NCI-H1417 (cell line): ENCODE measurements around the gene FLYWCH2.
A peak's percentile ranks its signal among the peaks of the same experiment; 100 is the strongest.

Source experiments
- DNase-seq, 3 experiments: peaks; one replicate each; lab custom pipeline; 2025; lab: John Stamatoyannopoulos, UW

The FLYWCH2 gene

DNA sequence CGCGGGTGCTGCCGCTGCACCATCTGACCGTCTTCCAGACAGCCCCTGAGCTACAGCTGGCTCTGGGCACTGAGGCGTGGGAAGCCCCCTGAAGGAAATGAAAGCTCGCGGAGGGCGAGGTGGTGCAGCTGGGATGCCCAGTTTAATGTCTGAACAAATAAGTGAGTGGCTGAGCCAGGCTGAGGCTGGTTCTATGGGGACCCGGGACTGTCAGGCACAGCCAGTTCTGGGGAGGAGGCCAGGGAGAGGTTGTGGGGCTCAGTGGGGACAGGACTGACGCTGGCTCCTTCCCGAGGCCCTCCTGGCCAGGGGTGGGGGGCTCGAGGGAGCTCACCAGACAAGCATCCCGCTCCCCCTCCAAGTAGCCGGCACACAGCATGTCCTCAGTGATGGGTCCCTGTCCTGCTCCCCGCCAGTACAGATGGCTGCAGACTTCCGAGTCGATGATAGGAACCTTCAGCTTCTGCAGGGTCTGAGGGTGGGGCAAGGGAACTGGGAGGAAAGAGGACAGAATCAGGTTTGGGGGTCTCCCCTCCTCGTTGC lies 29.4 kb upstream of the FLYWCH2 start:
- no peak for DNase-seq

DNA sequence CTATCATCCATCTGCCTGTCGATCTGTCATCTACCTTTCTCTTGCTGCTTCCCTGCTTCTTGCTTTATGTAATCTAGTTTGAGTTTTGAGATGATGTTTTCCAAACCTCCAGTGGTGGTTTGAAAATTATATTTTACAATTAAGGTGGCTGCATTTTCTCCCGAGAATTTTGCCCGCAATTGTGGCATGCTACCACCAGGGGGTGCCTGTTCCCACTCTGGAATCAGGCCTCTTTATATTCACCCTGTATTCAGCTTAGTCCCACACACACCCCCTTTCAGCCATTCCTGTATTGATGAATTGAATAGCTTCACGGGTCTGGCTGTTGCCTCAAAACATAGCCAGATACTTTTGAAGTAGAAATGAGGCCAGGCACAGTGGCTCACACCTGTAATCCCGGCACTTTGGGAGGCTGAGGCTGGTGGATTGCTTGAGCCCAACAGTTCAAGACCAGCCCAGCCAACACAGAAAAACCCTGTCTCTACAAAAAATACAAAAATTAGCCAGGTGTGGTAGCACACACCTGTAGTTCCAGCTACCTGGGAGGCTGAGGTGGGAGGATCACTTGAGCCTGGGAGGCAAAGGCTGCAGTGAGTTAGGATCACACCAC lies 28.2 kb upstream of the FLYWCH2 start:
- peak in 1 of 3 experiments; percentile 32 for DNase-seq

DNA sequence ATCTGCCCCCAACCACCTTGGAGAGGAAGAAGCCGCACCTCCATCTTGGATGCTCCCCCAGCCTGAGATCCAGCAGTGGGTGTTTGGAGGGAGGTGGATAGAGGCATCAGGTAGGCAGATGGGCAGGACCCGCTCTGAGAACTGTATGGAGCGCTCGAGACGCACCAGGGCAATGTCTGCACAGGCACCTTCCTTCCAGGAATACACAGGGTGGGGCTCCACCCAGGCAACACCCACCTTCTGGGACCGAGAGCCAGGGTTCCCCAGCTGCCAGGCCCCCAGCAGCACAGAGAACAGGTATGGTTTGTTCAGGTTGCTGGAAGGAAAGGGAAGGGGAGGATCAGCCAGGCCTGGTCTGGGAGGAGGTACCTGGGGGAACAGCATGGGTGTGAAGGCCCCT lies 27.5 kb upstream of the FLYWCH2 start:
- no peak for DNase-seq

DNA sequence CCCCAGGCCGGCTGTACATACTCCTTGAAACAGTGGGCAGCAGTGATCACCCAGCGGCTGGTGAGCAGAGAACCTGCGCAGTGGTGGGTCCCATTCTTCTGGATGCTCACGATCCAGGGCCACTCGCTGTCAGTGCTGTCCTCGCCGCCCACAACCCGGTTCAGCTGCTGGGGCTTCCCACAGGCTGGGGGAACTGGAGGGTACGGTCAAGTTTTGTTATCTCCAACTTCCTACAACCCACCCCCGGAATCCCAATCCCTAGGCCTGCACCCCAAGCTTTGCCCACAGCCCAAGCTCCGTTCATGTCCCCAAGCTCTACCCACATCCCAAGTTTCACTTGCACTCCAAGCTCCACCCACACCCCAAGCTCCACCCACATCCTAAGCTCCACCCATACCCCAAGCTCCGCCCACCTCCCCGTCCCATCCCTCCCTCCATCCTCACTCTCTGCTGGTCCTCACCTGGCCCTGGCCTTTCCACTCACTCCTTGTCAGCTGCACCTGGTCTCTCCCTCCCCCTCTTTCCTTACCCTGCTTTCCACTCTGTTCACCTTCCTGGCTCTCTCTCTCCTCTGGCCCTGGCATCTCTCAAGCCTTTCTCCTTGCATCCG lies 26.8 kb upstream of the FLYWCH2 start:
- peak in 2 of 3 experiments; percentile 28 to 45 for DNase-seq

DNA sequence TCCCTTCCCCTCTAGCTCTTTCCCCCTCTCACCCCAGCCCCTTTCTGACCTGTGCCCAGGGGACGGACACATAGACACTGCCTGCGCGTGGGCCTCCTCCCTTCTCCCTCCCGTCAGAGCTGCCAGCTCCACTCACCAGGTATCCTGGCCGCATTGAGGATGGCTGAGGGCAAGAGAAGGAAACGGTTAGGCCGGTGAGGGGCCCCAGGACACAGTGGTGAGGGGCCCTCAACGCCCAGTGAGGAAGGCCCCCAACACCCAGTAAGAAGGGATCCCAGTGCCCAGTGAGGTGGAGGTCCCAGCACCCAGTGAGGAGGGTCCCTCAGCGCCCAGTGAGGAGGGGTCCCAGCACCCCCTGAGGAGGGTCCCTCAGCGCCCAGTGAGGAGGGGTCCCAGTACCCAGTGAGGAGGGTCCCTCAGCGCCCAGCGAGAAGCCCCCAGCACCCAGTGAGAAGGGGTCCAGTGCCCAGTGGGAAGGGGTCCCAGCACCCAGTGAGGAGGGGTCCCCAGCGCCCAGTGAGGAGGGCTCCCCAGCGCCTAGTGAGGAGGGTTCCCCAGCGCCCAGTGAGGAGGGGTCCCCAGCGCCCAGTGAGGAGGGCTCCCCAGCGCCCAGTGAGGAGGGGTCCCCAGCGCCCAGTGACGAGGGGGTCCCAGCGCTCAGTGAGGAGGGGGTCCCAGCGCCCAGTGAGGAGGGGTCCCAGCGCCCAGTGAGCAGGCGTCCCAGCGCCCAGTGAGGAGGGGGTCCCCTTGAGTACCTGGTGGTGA lies 26.1 kb upstream of the FLYWCH2 start:
- no peak for DNase-seq

DNA sequence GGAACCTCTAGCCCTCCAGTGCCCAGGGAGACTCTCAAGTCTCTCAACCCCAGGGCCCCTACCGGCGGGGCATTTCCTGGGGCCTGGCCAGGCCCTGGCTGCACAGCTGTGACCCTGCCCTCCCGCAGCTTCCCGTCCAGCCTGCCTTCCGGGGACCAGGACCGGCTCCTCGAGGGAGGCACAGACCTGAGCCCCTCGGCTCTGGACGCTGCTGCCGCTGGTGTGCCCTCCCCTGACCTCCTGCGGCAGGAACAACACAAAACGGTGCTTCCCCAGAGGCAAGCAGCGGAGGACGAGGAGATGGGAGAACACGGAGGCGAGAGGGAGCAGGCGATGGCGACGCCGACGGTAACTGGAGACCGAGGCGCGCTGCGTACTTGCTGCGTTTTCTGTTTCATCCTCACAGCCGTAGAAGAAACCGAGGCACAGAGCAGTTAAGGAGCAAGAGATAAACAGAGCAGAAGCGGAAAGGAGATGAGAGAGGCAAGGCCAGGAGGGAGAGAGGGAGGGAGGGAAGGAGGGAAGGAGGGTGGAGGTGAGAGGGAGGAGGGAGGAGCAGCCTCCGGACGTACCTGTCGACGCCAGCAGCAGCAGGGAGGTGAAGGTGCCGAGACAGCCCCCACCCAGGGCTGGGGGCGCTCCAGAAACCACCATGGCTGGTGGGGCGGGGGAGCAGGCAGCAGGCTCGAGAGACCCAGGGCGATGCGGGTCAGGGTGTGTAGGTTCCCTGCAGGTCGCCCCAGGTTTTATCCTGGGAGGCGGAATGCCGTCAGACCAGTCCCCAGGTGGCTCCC lies 25.4 kb upstream of the FLYWCH2 start, which contains the start of gene PRSS22:
PRSS22 (minus strand) TSS at position 720 of the 794 bp plus-strand sequence; CDS start at position 654, 66 bp downstream.
- peak in 1 of 3 experiments; percentile 30 for DNase-seq

DNA sequence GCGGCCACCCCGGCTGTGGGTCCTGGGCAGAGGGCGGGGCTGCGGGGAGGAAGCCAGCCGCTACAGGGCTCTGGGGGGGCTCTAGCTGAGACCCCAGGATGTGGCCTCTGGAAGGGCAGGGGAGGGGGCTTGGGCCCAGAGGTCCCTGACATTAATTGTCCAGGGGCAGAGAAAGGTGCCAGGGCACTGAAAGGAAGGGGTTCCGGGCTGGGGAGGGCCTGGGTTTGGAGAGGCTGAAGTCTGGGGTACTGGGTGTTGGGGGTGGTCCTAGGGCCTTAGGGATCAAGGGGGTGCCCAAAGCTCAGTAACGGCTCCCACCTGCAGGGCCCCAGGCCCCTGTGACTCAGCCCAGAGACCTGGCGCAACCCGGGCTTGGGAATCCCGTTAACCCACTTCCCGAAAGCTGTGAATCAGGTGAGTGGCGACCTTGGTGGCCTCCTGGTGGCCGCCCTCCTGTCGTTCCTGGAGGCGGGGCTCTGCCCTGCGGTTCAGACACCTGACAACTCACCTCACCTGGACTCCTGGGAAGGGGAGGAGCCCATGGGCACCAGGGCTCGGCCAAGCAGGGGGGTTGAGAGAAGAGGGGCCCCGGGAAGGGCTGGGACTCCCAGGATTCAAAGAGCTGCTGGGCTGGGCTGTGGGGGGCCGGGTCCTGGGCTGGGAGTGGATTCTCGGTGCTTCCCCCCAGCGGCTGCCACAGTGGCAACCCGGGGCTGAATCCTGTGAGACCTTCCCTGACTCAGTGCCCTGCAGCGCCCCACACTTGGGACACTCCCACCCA lies 24.6 kb upstream of the FLYWCH2 start:
- DNase-seq, result peak; percentile 22 to 69 (median 56)

DNA sequence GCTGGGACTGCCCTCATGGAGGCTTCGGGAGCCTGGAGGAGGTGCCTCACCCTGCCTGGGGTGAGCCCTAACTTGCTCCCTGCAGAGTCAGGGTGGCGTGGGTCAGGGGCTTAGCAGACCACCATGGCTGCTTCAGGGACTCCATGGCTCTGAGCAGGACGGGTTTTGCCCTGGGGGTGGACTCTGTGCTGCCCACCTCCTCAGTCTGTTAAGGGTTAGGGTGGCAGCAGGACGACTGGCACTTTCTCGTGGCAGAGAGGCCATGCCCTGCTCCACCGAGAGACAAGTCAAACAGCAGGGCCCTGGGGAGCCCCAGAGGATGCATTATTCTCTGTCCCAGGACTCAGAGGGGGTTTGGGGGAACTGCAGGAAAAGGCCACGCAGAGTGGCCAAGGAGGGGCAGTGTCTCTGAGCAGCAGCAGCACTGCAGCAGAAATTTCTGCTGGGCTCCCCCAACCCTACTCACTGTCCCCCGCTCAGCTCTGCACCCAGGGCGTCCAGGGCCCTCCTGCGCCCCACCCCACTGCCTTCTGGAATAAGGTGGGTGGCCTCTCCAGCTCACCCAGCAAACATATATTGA lies 23.2 kb upstream of the FLYWCH2 start:
- no peak for DNase-seq

DNA sequence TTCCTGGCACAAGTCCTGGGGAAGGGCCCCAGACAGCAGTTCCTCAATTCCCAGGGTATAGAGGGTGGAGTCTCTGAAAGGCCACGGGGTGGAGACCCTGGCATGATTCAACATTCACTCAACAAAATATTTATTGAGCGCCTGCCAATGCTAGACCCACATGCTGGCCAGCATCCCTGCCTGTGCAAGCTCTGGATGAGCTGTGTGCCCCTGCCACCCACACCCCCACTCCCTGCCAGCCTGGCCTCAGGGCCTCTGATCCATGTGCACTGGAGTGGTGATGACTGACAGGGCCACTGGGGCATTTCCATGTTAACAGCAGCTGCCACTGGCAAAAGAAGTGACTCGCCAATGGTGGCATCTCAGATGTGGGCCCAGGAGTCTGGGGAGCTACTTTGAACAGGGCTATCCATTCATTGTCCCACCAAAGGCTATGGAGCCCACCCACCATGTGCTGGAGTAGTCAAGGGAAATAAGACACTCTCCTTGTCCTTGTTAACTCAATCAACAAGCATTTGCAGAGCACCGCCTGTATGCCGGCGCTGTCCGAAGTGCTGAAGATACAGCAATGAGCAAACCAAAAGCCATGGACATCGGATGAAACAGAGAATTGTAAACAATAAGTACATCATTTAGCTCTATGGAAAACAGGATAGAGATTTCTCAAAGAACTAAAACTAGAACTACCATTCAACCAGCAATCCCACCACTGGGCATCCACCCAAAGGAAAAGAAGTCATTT lies 22.0 kb upstream of the FLYWCH2 start:
- DNase-seq, result no peak

DNA sequence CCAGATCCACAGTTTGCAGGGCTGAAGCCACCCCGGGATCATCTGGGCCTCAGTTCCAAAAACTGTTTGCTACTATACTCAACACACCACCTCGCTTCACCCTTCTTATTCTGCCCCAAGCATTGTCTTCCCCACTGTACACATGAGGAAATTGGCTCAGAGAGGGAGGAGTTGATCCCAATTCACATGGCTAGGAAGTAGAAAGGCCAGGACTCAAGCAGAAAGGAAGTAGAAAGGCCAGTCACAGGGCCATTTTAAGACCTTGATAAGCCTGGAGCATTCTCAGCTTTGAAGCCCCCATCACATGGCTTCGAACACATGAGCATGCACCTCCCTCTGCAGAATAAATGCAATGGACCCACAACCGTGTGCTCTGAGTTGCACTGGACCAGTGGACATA lies 17.4 kb upstream of the FLYWCH2 start:
- no peak for DNase-seq

DNA sequence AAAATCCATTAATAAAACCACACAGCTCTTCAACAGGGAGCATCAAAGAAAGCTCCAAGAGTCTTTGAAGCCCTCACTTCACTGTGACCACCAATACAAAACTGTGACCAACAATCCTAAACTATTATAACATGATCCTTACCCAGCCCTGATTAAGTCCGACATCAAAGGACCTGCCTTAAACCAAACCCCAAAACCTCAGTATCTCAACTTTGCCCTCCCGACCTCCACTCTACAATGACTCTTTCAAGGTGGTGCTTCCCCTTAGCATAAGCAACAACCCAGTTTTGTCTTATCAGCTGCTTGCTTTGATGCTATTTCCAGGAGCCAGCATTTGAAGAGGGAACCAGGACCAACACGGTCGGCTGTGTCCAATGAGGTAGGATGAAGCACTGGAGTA lies 16.6 kb upstream of the FLYWCH2 start:
- DNase-seq, result no peak

DNA sequence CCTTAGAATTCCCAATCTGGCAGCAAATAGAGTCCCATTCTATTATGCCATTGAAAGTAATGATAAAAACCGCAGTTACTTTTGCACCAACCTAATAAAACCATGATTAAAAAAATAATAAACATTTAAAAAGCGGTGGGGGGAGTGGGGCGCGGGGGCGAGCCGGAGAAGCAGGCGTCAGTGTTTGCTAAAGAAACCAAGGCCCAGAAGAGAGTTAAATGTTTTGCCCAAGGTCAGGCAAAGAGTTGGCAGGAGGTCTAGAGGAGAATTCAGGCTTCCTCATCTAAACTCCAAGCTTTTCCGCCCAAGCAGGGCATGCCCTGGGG lies 15.4 kb upstream of the FLYWCH2 start:
- DNase-seq, result no peak

DNA sequence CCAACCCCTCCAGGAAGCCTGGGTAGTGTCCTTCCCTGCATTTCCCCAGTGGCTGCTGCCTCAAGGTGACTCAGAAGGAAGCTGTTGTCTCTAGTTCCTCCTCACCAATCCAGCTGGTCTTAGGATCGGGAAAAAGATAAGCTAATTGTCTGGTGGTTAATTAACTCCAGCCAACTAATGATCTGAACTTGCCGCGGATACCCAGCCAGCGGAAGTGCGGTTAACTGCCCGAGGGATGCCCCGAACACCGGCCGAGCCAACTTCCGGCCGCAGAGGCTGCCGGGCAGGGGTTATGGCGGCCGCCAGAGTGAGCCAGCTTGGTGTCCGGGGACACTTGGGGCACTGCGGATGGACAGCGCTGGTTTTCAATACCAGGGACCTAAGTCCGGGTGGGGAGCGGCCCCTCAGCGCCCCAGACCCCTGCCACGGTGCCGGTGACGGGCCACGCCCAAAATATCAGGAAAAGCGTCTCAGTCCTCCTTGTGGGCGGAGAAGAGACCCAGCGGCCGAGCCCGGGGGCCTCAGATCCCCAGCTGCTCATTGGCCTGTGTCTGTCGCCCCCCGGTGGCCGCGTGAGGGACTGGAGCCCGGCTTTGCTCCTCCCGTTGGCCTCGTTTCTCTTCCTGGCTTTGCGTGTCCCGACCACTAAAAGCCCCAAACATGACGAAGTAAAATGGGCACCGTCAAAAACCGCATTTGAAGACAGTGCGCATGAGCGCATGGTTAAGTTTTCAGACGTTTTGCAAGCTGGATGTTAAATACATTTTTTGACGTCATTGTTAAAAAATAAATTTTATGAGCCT lies 14.8 kb upstream of the FLYWCH2 start:
- peak; percentile 94 to 96 (median 95) for DNase-seq

DNA sequence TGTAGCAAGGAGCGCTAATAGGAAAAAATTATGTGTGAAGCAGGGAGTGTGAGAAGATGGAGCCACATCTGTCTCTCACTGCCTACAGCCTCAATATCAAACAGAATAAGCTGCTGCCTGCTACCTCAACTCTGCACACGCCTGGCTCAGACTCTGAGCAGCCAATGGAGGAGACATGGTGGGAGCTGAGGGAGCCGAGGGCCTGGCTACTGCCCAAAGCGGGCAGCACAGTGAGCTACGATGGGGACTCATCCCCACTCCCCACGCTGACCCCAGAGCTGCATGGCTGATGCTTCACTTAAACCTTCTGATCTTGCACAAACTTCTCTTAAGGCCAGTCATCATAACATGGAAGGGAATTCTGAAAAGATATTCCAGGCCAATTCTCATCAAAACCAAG lies 11.1 kb upstream of the FLYWCH2 start:
- DNase-seq, result no peak

DNA sequence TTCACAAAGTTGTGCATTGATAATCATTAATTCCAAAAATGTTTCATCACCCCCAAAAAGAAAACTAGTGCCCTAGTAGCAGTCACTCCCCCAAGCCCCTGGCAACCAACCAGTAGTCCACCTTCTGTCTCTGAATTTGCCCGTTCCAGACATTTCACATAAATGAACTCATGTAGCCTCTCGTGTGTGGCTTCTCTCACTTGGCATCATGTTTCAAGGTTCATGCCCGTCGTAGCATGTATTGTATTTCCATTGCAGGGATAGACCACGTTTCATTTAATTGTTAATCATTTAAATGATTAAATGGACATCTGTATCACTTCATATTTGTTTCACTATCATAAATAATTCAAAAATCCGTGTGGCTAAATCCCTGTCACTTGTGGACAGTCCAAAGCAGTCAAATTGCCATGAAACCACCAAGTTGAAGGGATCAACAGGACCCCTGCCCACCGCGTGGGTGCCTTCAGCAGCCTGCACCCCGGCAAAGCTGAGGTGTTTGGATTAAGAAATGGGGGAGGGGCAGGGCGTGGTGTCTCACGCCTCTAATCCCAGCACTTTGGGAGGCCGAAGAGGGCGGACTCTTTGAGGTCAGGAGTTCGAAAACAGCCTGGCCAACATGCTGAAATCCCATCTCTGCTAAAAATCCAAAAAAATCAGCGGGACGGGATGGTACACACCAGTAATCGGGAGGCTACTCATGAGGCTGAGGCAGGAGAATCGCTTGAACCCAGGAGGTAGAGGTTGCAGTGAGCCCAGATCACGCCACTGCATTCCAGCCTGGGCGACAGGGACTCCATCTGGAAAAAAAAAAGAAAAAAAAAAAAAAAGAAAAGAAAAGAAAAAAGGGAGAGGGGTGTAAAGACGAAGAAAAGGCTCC lies 8.7 kb upstream of the FLYWCH2 start:
- DNase-seq, result peak in 1 of 3 experiments; percentile 37

DNA sequence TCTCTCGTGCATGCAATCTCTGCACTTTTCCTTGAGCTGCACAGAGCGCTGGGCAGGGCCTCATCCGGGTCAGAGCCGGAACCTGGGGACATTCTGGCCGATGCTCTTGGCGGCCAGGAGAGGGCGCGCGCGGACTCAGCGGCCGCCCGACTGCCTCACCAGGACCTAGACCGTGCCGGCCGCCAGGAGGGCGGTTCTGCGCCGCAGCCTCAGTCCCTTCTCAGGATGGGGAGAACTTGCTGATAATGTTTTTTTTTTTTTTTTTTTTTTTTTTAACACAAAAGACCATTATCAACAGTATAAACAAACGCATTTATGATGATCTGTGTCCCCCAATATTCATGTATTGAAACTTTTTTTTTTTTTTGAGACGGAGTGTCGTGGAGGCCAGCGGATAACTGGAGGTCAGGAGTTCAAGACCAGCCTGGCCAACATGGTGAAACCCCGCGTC lies 8.1 kb upstream of the FLYWCH2 start:
- peak; percentile 56 to 84 (median 76) for DNase-seq

DNA sequence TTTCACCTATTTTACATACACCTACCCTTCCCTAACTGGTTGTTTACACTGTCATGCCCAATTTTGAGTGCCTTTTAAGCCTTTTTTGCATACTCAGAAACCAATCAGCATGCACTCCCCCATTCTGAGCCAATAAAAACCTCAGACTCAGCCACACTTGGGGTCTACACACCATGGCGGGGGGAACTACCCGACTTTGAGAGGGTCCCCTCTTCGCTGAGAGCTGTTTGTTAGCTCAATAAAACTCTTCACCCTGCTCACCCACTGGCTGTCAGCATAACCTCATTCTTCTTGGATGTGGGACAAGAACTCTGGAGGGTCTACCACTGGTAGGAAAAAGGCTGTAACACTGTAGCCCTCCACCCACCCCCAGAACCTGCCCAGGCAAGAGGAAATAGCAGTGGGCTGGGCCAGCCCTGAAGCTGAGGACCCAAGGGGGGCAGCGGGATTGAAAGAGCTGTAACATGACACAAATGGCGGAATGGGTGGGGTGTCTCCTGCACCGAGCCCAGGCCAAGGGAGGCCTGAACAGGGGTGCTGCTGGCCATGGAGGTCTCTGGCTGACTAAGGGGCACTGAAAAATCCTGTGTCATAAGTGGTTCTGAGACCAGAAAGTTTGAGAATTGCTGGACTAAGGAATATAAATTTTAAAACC lies 3.0 kb upstream of the FLYWCH2 start:
- DNase-seq, result no peak
